Heart left ventricle (tissue), 16 donors: ENCODE results near the gene HS6ST1. TPM values are rescaled to one million over a fixed set of nuclear protein-coding genes. Genes with fewer than 3 reads are reported as not detected.

Source experiments
- ATAC-seq, 4 donors: fragments of 200-7000 bp; cut with Tn5 transposase; one replicate each; pipeline ENCODE4 v1.9.1; 2020 to 2022; ENCODE audit warnings: moderate library complexity in 4 of 4, mild to moderate bottlenecking in 3 of 4, moderate number of reproducible peaks in 1 of 4
- DNase-seq, 5 donors: peaks; one replicate each; pipeline ENCODE4 v3.0.0-alpha.2; 2020
- H3K27ac ChIP-seq, 12 donors: fragments of 200-600 bp; sonication (generic) in 4 of 12; one replicate each; pipeline versions ENCODE4 v1.5.0 to v1.8.0; 2016 to 2022; ENCODE audit warnings: mild to moderate bottlenecking in 2 of 12
- H3K27me3 ChIP-seq, 9 donors: fragments of 200-600 bp; sonication (generic) in 2 of 9; one replicate each; pipeline versions ENCODE4 v1.5.1 to v1.8.0; 2016 to 2022; ENCODE audit warnings: mild to moderate bottlenecking in 3 of 9
- H3K36me3 ChIP-seq, 9 donors: fragments of 200-600 bp; sonication (generic) in 2 of 9; one replicate each; pipeline versions ENCODE4 v1.5.0 to v1.8.0; 2018 to 2022; ENCODE audit warnings: mild to moderate bottlenecking in 2 of 9
- H3K4me1 ChIP-seq, 12 donors: fragments of 200-600 bp; sonication (generic) in 4 of 12; one replicate each; pipeline versions ENCODE4 v1.5.0 to v1.8.0; 2016 to 2022; ENCODE audit warnings: mild to moderate bottlenecking in 3 of 12
- H3K4me3 ChIP-seq, 12 donors: fragments of 200-600 bp; sonication (generic) in 4 of 12; one replicate each; pipeline versions ENCODE4 v1.5.0 to v1.8.0; 2017 to 2022; ENCODE audit warnings: mild to moderate bottlenecking in 9 of 12, moderate library complexity in 4 of 12
- H3K9me3 ChIP-seq, 12 donors: fragments of 200-600 bp; sonication (generic) in 4 of 12; one replicate each; pipeline versions ENCODE4 v1.5.0 to v1.8.0; 2016 to 2022; ENCODE audit warnings: mild to moderate bottlenecking in 1 of 12
- POLR2A ChIP-seq, 2 donors: fragments of 450-650 bp; IDR thresholded peaks; one replicate each; pipeline ENCODE4 v1.6.1; 2017; ENCODE audit warnings: antibody characterized with exemption in 2 of 2, mild to moderate bottlenecking in 2 of 2, moderate library complexity in 2 of 2
- WGBS, 4 donors: extraction: QIAGEN DNeasy Blood & Tissue Kit in 2 of 4; methylation state at CpG; one replicate each; pipeline versions ENCODE4 v1.1.5 to v1.1.7; 2013 to 2018; 5-methylcytosine and 5-hydroxymethylcytosine counted together
- intact Hi-C, 10 donors: fragments of 100-400 bp; cut with DNase I; formaldehyde crosslinking; loops; one replicate each; pipeline versions ENCODE4 v1.11.1 to v1.14.2; 2022
- polyA plus RNA-seq, 2 donors: library from polyadenylated mRNA; stranded (reverse); fragments of 200-250 nt; gene quantifications; one replicate each; pipeline ENCODE4 v1.2.3, GENCODE V29; 2013
- total RNA-seq, 9 donors: library from RNA; depleted of rRNA in 2 of 9; stranded (reverse); fragments of >200 nt in 2 of 9; fragmentation: NEBNext Ultra II Directional in 3 of 9; extraction: Animal tissue kit (Norgen Biotek cat#: 25700) in 3 of 9; gene quantifications; one replicate each; pipeline versions ENCODE4 v1.1.0 to v1.2.4, GENCODE V29; 2016 to 2023
- TF ChIP-seq, protein P1 (sequence below), 12 donors: fragments of 200-600 bp; sonication (generic) in 4 of 12; IDR thresholded peaks; one replicate each; pipeline versions ENCODE4 v1.5.0 to v1.8.0; 2018 to 2022; ENCODE audit warnings: antibody characterized with exemption in 12 of 12, mild to moderate bottlenecking in 5 of 12
- donor health status: ischemic (EF 13 %, LVEDD 7.1; RV severe dilation, severe dysfunction).
- donor health status: healthy with polysubstance abuse.
- donor health status: DM: no; HTN: yes; CAD: no.
- donor health status: DM: no; HTN: no; CAD: no.
- donor health status: ischemic (EF 25% LVEDD 6.9; RV normal size, moderate dysfunction).
- donor health status: ischemic (EF 25% LVEDD 5.7; RV mildly dilated, moderate dysfunction).
- donor health status: healthy.
- donor health status: DM: yes; HTN: yes; CAD: no.
- donor health status: ischemic (EF 35%, LVEDD 5.7; RV mildly dilated, moderate dysfunction).
- donor health status: nonischemic (EF 11% LVEDD 7.7; RV severe dilation, severe dysfunction).
- donor health status: DM: yes; HTN: yes; CAD: no.
- donor health status: PGD.
- donor health status: ischemic (EF 29% LVEDD 5.4; RV normal size, mild dysfunction).
- donor health status: nonischemic (EF 23%, LVEDD 6.1; RV moderate dilation, normal function).

Gene HS6ST1
- total and polyA plus RNA-seq, 11 donors: 15.6 to 87.3 (median 24.9) TPM

DNA sequence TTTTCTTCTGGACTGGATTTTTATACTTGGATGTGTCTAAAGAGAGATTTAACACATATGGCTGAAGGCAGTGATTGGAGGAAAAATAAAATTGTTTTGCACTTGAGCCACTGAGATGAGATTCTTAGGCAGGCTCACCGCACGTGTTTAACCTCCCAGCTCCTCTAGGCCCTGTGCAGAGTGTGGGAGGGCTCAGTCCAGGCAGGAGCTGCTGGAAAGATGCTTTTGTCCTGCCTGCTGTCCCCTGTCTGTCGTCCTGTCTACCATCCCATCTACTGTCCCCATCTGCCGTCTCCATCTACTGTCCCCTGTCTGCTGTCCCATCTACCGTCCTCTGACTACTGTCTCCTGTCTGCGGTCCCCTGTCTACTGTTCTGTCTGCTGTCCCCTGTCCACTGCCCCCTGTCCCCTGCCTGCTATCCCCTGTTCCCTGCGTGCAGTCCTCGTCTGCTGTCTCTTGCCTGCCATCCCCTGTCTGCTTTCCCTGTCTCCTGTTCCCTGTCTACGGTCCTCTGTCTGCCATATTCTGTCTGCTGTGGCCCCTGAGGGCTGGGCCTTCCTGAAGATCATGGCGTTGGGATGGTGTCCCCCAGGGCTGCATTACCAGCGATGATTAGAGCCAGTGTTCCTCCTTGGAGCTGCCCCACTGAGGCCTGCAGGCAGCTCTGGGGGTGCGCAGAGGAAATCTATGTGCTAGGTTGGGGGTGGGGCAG, 43.7 kb upstream of the HS6ST1 start:
- Histone ChIP-seq H3K4me1 (peaks cover 0 to 8% (median 0%) of the 10 kb centered on the region in 12 donors), H3K4me3 (no peak overlapping the region), H3K9me3 (no peaks in the 10 kb centered on the region), H3K36me3 (no peaks in the 10 kb centered on the region), H3K27ac (no peak overlapping the region), H3K27me3 (no peaks in the 10 kb centered on the region)
- WGBS, 4 donors: 75 to 86% (median 82%) methylated on average over 11 to 12 of the region's 12 CpGs
- intact Hi-C loops: no loop called here
- no peak for DNase-seq
- TF ChIP-seq POLR2A (IDR thresholded peaks at IDR 0.05): no peak
- TF ChIP-seq, protein P1, sequence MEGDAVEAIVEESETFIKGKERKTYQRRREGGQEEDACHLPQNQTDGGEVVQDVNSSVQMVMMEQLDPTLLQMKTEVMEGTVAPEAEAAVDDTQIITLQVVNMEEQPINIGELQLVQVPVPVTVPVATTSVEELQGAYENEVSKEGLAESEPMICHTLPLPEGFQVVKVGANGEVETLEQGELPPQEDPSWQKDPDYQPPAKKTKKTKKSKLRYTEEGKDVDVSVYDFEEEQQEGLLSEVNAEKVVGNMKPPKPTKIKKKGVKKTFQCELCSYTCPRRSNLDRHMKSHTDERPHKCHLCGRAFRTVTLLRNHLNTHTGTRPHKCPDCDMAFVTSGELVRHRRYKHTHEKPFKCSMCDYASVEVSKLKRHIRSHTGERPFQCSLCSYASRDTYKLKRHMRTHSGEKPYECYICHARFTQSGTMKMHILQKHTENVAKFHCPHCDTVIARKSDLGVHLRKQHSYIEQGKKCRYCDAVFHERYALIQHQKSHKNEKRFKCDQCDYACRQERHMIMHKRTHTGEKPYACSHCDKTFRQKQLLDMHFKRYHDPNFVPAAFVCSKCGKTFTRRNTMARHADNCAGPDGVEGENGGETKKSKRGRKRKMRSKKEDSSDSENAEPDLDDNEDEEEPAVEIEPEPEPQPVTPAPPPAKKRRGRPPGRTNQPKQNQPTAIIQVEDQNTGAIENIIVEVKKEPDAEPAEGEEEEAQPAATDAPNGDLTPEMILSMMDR (IDR thresholded peaks at IDR 0.05): no peak
- no peak for ATAC-seq

DNA sequence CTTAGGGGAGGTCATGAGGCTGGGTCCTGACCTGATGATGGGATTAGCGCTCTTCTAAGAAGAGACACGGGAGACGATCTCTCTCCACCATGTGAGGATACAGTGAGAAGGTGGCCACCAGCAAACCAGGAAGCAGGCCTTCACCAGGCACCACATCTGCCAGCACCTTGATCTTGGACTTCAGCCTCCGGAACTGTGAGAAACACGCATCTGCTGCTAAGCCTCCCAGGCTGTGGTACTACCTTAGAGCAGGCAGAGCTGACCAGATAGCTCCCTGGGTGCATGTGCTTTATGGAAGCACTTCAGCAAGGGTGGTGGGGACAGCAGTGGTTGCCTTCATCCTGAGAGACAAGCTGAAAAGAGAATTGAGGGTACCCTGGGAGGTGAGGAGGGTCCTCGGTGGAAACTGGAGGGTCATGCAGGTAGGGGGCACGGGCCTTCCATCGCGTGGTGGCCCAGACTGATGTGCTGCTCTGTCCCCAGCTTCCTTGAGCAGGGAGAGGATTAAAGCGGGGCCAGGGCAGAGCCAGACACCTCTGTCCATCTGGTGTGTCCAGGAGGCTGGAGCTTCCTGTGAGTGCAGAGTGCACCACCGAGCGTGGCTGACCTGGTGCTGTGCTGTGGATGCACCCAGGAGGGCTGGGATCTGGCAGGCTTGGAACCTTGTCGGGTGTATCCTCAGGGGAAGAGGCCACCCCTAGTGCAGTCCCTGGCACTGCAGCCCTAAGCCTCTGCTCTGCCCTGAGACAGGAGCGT, 42.9 kb upstream of the HS6ST1 start:
- H3K27me3 ChIP-seq: no peaks in the 10 kb centered on the region
- H3K27ac ChIP-seq: no peak overlapping the region
- peaks cover 0 to 8% (median 0%) of the 10 kb centered on the region in 12 donors for H3K4me1 ChIP-seq
- 92 to 94% (median 94%) methylated on average over 14 of the region's 14 CpGs for WGBS, 4 donors
- no peaks in the 10 kb centered on the region for H3K36me3 ChIP-seq
- H3K9me3 ChIP-seq: peaks cover 0 to 4% (median 0%) of the 10 kb centered on the region in 12 donors
- TF ChIP-seq POLR2A (IDR thresholded peaks at IDR 0.05): no peak
- TF ChIP-seq, protein P1 (IDR thresholded peaks at IDR 0.05): no peak
- ATAC-seq: no peak
- no peak overlapping the region for H3K4me3 ChIP-seq
- intact Hi-C loops: no loop called here
- peak in 1 of 5 donors; percentile 43 for DNase-seq

DNA sequence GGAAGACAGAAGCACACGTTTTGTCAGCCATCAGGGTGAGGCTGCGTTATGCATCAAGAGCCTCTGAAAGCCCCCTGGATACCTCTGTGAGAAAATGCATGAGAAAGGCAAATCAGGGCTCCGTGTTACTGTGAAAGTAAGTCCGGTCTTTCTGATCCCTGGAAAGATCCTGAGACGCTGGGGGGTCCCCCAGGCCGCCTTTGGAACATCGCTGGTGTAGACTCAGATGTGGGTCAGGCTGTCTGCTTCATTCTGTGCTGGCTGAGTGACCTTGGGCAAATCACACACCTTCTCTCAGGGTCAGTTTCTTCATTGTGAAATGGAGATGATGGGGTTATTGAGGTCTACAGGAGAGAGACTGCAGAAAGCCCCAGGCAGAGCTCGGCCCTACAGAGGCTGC, 42.0 kb upstream of the HS6ST1 start:
- no peak for DNase-seq
- H3K4me1 ChIP-seq: peaks cover 0 to 8% (median 0%) of the 10 kb centered on the region in 12 donors
- H3K9me3 ChIP-seq: peaks cover 0 to 4% (median 0%) of the 10 kb centered on the region in 12 donors
- no peaks in the 10 kb centered on the region for H3K36me3 ChIP-seq
- 89 to 95% (median 93%) methylated on average over 5 to 8 of the region's 8 CpGs for WGBS, 4 donors
- no peak overlapping the region for H3K27ac ChIP-seq
- intact Hi-C loops: no loop called here
- H3K27me3 ChIP-seq: no peaks in the 10 kb centered on the region
- ATAC-seq: no peak
- H3K4me3 ChIP-seq: no peak overlapping the region
- no peak for TF ChIP-seq POLR2A (IDR thresholded peaks at IDR 0.05)
- TF ChIP-seq, protein P1 (IDR thresholded peaks at IDR 0.05): no peak

DNA sequence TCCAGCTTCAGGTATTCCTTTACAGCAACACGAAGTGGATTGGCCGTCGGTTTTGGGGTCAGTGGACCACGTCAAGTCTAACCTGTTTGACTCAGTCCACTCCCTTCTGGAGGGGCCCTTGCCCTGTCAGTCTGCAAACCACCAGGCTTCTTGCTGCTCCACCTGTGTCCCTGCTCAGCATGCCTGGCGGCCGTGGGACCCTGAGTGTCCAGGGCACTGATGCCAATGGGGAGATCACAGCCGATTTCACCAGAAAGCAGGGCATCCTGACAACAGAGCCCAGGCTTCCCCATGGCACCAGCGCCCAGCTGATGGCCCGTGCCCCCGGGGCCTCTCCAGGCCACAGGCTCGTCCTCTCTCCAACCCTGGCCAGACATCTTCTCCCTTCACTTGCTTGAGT, 41.2 kb upstream of the HS6ST1 start:
- no peaks in the 10 kb centered on the region for H3K27me3 ChIP-seq
- peaks cover 0 to 8% (median 0%) of the 10 kb centered on the region in 12 donors for H3K4me1 ChIP-seq
- TF ChIP-seq, protein P1 (IDR thresholded peaks at IDR 0.05): no peak
- no peak for TF ChIP-seq POLR2A (IDR thresholded peaks at IDR 0.05)
- H3K36me3 ChIP-seq: no peaks in the 10 kb centered on the region
- H3K4me3 ChIP-seq: no peak overlapping the region
- ATAC-seq (no peak), DNase-seq (no peak)
- intact Hi-C loops: loop anchor here in 1 of 10 donors (10.0 kb wide), 1 partner anchor 85 kb away; no protein-coding TSS in a partner anchor
- H3K27ac ChIP-seq: no peak overlapping the region
- peaks cover 0 to 4% (median 0%) of the 10 kb centered on the region in 12 donors for H3K9me3 ChIP-seq
- WGBS, 4 donors: 87 to 96% (median 91%) methylated on average over 11 of the region's 11 CpGs
